BLaER1 treated with 17β-estradiol and CSF1 and Interleukin-3, amounts not matched to agents 10 nM and 100 nM (cell line): ENCODE results near the gene ZNF837.

Experiments
- H3K27ac ChIP-seq, 11 experiments: shearing (Covaris generic); formaldehyde crosslinking; 2 replicates each; pipeline ENCODE4 v1.8.1; 2022
- H3K27me3 ChIP-seq, 11 experiments: shearing (Covaris generic); formaldehyde crosslinking; 2 replicates each; pipeline ENCODE4 v1.8.1; 2022
- H3K36me3 ChIP-seq, 11 experiments: shearing (Covaris generic); formaldehyde crosslinking; 2 replicates each; pipeline ENCODE4 v1.8.1; 2022
- H3K4me1 ChIP-seq, 10 experiments: shearing (Covaris generic); formaldehyde crosslinking; 2 replicates each; pipeline ENCODE4 v1.8.1; 2022
- H3K4me2 ChIP-seq, 11 experiments: shearing (Covaris generic); formaldehyde crosslinking; 2 replicates each; pipeline ENCODE4 v1.8.1; 2022
- H3K4me3 ChIP-seq, 10 experiments: shearing (Covaris generic); formaldehyde crosslinking; 2 replicates each; pipeline ENCODE4 v1.8.1; 2022
- H3K9ac ChIP-seq, 11 experiments: shearing (Covaris generic); formaldehyde crosslinking; 2 replicates each; pipeline ENCODE4 v1.8.1; 2022
- H3K9me3 ChIP-seq, 11 experiments: shearing (Covaris generic); formaldehyde crosslinking; replicated peaks in 1 of 11; 2 replicates each; pipeline ENCODE4 v1.8.1; 2022
- H4K20me1 ChIP-seq, 11 experiments: shearing (Covaris generic); formaldehyde crosslinking; 2 replicates each; pipeline ENCODE4 v1.8.1; 2022
- Cebpa-rat ChIP-seq, 11 experiments: shearing (Covaris generic); IDR thresholded peaks; 2 replicates each; pipeline ENCODE4 v1.8.1; 2022

The ZNF837 gene

DNA sequence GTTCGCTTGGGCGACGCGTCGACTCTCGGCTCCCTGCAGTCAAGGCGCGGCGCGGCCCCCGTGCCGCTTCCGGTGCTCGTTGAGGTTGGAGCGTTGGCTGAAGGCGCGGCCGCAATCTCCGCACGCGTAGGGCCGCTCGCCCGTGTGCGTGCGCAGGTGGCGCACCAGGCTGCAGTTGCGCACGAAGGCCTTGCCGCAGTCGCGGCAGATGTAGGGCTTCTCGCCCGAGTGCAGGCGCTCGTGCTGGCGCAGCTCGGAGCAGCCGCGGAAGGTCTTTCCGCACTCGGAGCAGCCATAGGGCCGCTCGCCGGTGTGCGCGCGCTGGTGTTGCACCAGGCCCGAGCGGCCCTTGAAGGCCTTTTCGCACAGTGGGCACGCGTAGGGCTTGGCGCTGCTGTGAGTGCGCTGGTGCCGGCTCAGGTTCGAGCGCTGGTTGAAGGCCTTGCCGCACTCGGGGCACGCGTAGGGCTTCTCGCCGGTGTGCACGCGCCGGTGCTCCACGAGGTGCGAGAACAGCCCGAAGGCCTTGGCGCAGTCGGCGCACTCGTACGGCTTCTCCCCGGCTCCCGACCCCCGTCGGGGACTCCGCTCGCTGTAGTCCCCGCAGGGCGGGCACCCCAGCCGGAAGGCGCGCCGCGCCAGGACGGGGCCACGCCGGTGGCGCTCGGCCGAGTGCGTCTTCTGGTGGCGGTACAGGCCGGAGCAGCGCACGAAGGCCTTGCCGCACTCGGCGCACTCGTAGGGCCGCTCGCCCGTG, 13.0 kb downstream of the ZNF837 start:
- Histone ChIP-seq H3K9ac (no peak overlapping the region), H4K20me1 (no peaks in the 10 kb centered on the region; a peak in 1 of 22 replicates), H3K9me3 (no peaks in the 10 kb centered on the region; a peak in 1 of 22 replicates), H3K27ac (no peak overlapping the region), H3K36me3 (peaks cover 11 to 27% (median 24%) of the 10 kb centered on the region in 11 experiments; a peak in 18 of 22 replicates), H3K4me3 (no peak overlapping the region), H3K4me2 (no peak overlapping the region), H3K4me1 (peaks cover 22 to 53% (median 43%) of the 10 kb centered on the region in 10 experiments), H3K27me3 (no peaks in the 10 kb centered on the region)
- TF ChIP-seq Cebpa-rat (IDR thresholded peaks at IDR 0.05): no peak

DNA sequence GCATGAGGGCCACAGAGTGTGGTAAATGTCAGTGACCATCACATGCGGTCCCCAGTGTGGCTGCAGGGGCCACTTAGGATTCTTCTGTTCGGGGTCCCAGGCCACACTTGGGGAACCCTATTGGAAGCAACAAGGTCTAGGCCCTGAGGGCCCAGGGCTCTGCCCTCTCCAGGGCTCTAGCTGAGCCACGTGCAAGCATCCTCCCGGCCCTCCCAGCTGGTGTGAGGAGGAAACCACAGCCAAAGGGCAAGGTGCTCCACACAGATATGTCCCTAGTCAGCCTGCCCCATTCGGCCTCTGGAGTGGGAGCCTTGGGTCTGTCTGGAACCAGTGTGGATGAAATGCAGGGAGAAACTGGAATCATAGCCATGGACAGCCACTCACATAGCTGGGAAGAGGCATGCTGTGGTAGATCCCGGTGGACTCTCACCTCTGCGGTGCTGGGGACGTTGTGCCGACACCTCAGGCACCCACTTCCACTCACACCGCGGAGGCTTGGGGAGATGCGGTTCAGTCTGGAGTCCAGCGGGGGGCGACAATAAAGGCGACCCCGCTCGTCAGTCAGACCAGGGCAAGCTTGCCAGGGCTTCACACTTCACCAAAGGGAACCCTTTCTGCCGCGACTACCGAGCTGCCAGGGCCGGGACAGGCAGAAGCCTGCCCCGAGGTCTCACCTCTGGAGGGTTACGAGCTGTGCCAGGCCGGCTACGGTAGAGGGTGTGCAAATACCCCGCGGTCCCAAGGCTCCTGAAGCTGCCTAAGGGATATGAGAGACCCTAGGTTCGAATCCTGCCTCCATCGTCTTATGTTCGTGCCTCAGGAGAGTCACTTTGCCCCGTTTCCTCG, 14.0 kb downstream of the ZNF837 start:
- Histone ChIP-seq H3K4me3 (no peak overlapping the region), H3K9me3 (no peaks in the 10 kb centered on the region; a peak in 1 of 22 replicates), H3K4me2 (peak overlapping the region in 6 of 11 experiments; percentile 8 to 87 (median 41); a peak in 7 of 22 replicates), H3K27me3 (no peaks in the 10 kb centered on the region), H3K27ac (0 out of 22 replicates have a peak overlapping the region, but pooled peaks of 2 of the 11 experiments have one; percentile 1 to 15), H3K36me3 (peaks cover 11 to 27% (median 24%) of the 10 kb centered on the region in 11 experiments; a peak in 18 of 22 replicates), H3K9ac (peak overlapping the region in 2 of 11 experiments; percentile 7 to 23; a peak in 2 of 22 replicates), H3K4me1 (peaks cover 24 to 50% (median 42%) of the 10 kb centered on the region in 10 experiments), H4K20me1 (no peaks in the 10 kb centered on the region)
- no peak for TF ChIP-seq Cebpa-rat (IDR thresholded peaks at IDR 0.05)

- Histone ChIP-seq H3K36me3 (peaks cover 11 to 25% (median 22%) of the 10 kb centered on the region in 11 experiments; a peak in 18 of 22 replicates), H3K4me2 (peak overlapping the region; percentile 84 to 95 (median 87)), H3K27ac (peak overlapping the region in 7 of 11 experiments; percentile 8 to 92 (median 52); a peak in 13 of 22 replicates), H3K27me3 (no peaks in the 10 kb centered on the region), H3K4me1 (peaks cover 31 to 62% (median 54%) of the 10 kb centered on the region in 10 experiments), H3K4me3 (no peak overlapping the region), H3K9ac (peak overlapping the region in 8 of 11 experiments; percentile 0 to 48 (median 22); a peak in 10 of 22 replicates), H3K9me3 (no peaks in the 10 kb centered on the region; a peak in 1 of 22 replicates), H4K20me1 (no peaks in the 10 kb centered on the region)
- no peak for TF ChIP-seq Cebpa-rat (IDR thresholded peaks at IDR 0.05)
Measured at GRCh38 chr19:58364146-58364545, 16.7 kb downstream of the ZNF837 start.

DNA sequence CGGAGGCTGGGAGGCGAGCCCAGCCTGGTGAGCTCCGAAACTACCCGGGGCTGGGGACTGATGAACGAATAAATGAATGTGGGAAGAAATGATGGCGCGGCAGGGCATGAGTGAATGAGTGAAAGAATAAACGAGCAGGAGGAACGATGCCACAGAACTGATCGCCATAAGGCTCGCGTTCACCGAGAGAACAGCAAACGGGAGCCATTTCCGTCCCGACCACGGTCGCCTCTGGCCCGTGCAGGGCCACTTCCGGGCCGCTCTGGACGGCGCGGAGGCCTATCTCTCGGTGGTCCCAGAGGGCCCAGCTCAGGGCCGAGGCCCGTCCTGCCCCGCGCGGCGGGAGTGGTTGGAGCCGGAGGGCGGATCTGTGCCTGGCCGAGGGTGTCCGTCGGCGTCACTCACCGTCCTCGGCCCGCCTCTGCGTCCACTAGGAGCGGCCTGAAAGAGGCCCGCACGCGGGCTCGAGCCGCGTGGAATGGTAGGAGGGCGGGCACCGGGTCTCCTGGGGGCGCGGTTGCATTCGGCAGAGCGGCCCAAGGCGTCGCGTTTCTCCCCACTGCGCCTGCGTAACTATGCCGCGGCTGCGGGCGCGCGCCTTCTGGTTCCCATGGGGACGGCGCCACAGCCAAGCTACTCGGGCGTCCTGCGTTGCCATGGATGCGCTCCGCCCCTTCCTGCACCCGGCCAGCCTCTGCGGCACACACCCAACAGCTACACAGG, 18.4 kb downstream of the ZNF837 start, which contains the start of gene ZNF497:
TSS of gene ZNF497 (minus strand) at position 480 of the 723 bp plus-strand sequence. CDS start 5,116 bp downstream, outside the sequence.
- H3K36me3 ChIP-seq: peaks cover 0 to 8% (median 5%) of the 10 kb centered on the region in 11 experiments; a peak in 14 of 22 replicates
- TF ChIP-seq Cebpa-rat (IDR thresholded peaks at IDR 0.05): no peak

DNA sequence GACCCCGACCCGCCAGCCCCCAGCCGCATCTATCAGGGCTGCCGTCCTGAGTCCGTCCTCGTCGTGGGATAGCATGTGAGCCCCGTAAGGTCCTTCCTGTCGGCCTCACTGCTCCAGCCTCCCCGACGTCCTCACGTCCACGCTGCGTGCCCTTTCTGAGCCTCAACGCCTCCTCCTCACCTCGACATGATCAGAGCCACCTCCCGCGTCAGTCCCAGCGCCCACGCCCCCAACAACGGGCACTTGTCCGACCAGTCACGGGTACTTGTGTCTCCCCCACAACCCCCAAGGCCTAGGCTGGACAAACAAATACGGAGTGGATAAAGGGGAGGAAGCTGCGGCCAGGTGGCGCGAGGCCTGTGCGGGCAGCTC, 18.9 kb downstream of the ZNF837 start:
- TF ChIP-seq Cebpa-rat (IDR thresholded peaks at IDR 0.05): no peak
- Histone ChIP-seq H3K9me3 (no peaks in the 10 kb centered on the region), H3K9ac (peak overlapping the region; percentile 79 to 93 (median 90)), H4K20me1 (peaks cover 0 to 13% (median 5%) of the 10 kb centered on the region in 11 experiments; a peak in 11 of 22 replicates), H3K36me3 (peaks cover 0 to 3% (median 0%) of the 10 kb centered on the region in 11 experiments; a peak in 5 of 22 replicates), H3K4me3 (peak overlapping the region; percentile 59 to 75 (median 68)), H3K27me3 (peaks cover 10 to 18% (median 14%) of the 10 kb centered on the region in 11 experiments), H3K4me1 (peaks cover 38 to 81% (median 71%) of the 10 kb centered on the region in 10 experiments), H3K27ac (peak overlapping the region; percentile 83 to 94 (median 91)), H3K4me2 (peak overlapping the region; percentile 84 to 95 (median 87))

More for the DNA sequence above, 18.4 kb downstream of the ZNF837 start, which contains the start of gene ZNF497:
- peak within 1 kb of the TSS; percentile 59 to 75 (median 68) for H3K4me3 ChIP-seq
- peak within 1 kb of the TSS; percentile 84 to 95 (median 87) for H3K4me2 ChIP-seq
- peak within 1 kb of the TSS; percentile 79 to 93 (median 90) for H3K9ac ChIP-seq
- peaks cover 5 to 12% (median 8%) of the 10 kb centered on the region in 11 experiments for H3K27me3 ChIP-seq
- H4K20me1 ChIP-seq: peaks cover 0 to 7% (median 0%) of the 10 kb centered on the region in 11 experiments; a peak in 6 of 22 replicates
- no peaks in the 10 kb centered on the region; a peak in 1 of 22 replicates for H3K9me3 ChIP-seq
- peaks cover 33 to 77% (median 67%) of the 10 kb centered on the region in 10 experiments for H3K4me1 ChIP-seq
- H3K27ac ChIP-seq: peak within 1 kb of the TSS; percentile 83 to 94 (median 91)

DNA sequence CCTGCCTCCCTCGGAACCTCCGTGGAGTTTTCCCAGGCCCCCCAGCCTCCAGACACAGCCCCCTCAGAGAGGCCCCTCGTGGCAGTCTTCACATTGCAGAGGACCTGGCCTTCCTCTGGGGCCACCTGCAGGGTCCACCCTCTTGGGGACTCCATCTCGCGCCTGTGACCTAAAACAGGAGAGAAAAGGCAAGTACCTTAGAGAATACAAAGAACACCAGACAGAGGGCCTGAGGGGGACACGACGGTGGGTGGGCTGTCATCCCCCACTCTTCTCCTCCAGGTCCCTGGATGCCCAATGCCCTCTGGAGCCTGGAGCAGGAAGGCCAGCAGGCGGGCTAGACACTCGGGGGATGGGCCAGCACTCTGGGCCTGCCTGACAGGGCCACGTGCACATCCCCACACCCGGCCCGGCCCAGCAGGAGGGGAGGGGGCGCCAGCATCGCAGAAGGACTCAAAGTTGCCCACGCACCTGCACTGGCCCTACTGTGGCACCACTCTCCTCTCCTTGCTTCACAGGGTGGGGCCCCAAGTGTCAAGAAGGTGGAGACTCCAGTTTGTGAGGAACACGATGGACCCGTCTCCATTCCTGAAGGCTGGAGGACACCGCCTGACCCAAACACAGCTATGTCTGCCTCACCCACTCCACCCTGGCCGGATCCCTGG, 23.2 kb downstream of the ZNF837 start:
- H3K9ac ChIP-seq: peak overlapping the region in 1 of 11 experiments; percentile 42; a peak in 1 of 22 replicates
- no peaks in the 10 kb centered on the region for H3K9me3 ChIP-seq
- peaks cover 31 to 39% (median 35%) of the 10 kb centered on the region in 11 experiments for H3K27me3 ChIP-seq
- H3K36me3 ChIP-seq: peaks cover 0 to 21% (median 12%) of the 10 kb centered on the region in 11 experiments; a peak in 15 of 22 replicates
- 0 out of 20 replicates have a peak overlapping the region, but pooled peaks of 2 of the 10 experiments have one; percentile 44 to 53 for H3K4me3 ChIP-seq
- peak overlapping the region in 10 of 11 experiments; percentile 80 to 98 (median 93); a peak in 18 of 22 replicates for H3K4me2 ChIP-seq
- H3K4me1 ChIP-seq: peaks cover 28 to 62% (median 48%) of the 10 kb centered on the region in 10 experiments
- H3K27ac ChIP-seq: no peak overlapping the region
- no peak for TF ChIP-seq Cebpa-rat (IDR thresholded peaks at IDR 0.05)
- H4K20me1 ChIP-seq: peaks cover 3 to 55% (median 45%) of the 10 kb centered on the region in 11 experiments

DNA sequence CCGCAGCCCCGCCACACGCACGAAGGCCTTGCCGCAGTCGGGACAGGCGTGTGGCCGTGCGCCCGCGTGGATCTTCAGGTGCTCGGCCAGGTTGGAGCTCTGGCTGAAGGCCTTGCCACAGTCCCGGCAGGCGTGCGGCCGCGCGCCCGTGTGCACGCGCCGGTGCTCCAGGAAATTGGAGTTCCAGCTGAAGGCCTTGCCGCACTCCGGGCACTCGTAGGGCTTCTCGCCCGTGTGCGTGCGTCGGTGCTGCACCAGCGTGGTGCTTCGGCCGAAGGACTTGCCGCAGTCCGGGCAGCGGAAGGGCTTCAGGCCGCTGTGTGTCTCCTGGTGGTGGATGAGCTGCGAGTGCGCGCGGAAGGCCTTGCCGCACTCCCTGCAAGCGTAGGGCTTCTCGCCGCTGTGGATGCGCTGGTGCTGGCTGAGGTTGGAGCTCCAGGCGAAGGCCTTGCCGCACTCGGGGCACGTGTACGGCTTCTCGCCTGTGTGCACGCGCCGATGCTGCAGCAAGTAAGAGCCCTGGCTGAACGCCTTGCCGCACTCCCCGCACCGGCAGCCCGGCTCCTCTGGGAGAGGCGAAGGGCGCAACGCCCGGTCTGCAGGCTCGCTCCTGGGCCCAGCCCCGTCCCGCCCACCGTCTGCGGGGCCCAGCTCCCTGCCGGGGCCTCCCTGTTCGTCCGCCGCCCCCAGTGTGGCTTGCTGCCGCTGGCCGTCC, 23.9 kb downstream of the ZNF837 start:
- Histone ChIP-seq H4K20me1 (peaks cover 3 to 62% (median 52%) of the 10 kb centered on the region in 11 experiments), H3K27me3 (peaks cover 31 to 39% (median 35%) of the 10 kb centered on the region in 11 experiments), H3K9me3 (no peaks in the 10 kb centered on the region), H3K9ac (peak overlapping the region in 9 of 11 experiments; percentile 20 to 57 (median 46); a peak in 17 of 22 replicates), H3K4me2 (peak overlapping the region; percentile 80 to 98 (median 94)), H3K4me3 (peak overlapping the region; percentile 31 to 64 (median 46); a peak in 19 of 20 replicates), H3K27ac (no peak overlapping the region; a peak in 1 of 22 replicates), H3K36me3 (peaks cover 0 to 28% (median 15%) of the 10 kb centered on the region in 11 experiments; a peak in 17 of 22 replicates), H3K4me1 (peaks cover 28 to 65% (median 49%) of the 10 kb centered on the region in 10 experiments)
- TF ChIP-seq Cebpa-rat (IDR thresholded peaks at IDR 0.05): no peak
